GM12874 (cell line): ENCODE results near the gene OR8H2.

Source experiments
- TF ChIP-seq, protein P1 (sequence below): IDR thresholded peaks from 2 replicates; pipeline ENCODE4 v1.5.1; 2011; ENCODE audit warnings: low read depth, mild to moderate bottlenecking, control low read depth, low read length, moderate library complexity; ENCODE audit not compliant: insufficient read depth

The OR8H2 gene, protein sequence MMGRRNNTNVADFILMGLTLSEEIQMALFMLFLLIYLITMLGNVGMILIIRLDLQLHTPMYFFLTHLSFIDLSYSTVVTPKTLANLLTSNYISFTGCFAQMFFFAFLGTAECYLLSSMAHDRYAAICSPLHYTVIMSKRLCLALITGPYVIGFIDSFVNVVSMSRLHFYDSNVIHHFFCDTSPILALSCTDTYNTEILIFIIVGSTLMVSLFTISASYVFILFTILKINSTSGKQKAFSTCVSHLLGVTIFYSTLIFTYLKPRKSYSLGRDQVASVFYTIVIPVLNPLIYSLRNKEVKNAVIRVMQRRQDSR

DNA sequence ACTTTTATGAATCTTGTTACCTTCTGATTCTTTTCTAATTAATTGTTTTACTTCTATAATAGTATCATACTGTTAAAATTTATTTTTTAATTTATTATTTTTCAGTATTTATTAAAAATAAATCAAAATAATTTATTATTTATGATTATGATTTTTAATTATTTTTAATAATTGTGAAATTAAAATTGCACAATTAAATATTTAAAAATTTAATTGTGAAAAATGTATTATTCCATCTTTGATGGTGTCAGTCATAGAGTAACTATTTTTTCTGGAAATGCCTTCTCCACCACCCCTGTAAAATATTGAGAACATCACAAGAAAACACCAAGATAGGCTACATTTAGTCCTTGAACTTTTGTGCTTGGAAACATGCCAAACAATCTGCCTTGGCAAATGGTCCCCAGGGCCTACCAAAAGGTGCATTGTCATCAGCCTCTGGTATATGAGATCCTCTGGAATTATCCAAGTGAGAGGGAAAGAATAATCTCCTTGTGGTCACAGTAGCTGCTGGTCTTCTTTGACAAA, at the start of gene OR8H2:
Gene OR8H2 (plus strand): TSS at position 478 of the 528 bp plus-strand sequence. CDS start 1,356 bp downstream, outside the sequence.
- TF ChIP-seq, protein P1, sequence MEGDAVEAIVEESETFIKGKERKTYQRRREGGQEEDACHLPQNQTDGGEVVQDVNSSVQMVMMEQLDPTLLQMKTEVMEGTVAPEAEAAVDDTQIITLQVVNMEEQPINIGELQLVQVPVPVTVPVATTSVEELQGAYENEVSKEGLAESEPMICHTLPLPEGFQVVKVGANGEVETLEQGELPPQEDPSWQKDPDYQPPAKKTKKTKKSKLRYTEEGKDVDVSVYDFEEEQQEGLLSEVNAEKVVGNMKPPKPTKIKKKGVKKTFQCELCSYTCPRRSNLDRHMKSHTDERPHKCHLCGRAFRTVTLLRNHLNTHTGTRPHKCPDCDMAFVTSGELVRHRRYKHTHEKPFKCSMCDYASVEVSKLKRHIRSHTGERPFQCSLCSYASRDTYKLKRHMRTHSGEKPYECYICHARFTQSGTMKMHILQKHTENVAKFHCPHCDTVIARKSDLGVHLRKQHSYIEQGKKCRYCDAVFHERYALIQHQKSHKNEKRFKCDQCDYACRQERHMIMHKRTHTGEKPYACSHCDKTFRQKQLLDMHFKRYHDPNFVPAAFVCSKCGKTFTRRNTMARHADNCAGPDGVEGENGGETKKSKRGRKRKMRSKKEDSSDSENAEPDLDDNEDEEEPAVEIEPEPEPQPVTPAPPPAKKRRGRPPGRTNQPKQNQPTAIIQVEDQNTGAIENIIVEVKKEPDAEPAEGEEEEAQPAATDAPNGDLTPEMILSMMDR, result no peak

DNA sequence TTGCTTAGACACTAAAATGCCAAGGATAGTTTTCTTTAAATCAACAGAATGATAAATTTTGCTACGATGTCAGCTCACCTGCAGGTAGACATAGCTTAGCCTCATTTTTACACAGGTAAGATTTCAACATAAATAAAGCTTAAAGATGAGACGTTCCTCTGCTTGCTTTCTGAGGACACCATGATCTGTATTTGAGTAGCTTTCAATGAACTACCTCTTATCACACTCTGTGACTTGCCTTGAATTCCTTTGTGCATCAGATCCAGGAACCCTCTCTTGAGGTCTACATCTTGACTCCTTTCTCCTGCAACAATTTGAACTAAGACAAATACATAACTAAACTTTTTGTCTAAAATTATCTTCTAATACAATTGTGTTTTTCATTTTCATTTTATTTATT, 36.5 kb upstream of the OR8H2 start:
- TF ChIP-seq, protein P1, result no peak

DNA sequence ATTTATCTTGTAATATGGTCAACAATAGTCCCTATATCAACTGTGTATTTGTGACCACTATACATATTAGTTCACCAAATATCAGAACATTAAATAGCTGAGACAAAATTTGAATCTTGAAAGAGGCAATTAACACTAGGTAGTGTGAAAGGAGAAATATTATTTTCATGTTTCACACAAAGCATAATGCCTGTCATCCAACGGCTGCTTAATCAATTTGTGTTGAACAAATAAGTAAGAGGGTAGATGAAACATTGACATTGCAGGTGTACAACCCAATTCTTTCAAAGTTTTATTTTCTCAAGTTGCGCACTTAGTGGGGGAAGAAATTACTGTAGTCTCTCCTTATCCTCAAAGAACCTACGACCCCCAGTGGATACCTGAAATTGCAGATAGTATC, 13.8 kb upstream of the OR8H2 start:
- TF ChIP-seq, protein P1, result no peak

DNA sequence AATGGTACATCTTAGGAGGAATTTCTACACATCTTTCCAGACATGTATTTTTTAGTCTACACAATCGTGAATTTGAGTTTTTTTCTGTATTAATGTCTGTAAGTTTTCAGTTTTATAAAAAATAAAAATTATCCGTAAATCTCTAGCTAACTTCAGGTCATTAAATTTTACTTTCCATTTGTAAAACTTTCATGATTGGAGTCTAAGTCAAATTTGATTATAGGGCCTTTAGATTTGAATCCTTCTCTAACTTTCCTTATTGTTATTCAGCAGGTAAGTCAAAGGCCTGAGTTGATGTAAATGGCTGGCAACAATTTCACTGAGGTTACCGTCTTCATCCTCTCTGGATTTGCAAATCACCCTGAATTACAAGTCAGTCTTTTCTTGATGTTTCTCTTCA, 10.5 kb upstream of the OR8H2 start, which contains the start of gene OR8I2:
Gene OR8I2 (plus strand): TSS at position 301 of the 400 bp plus-strand sequence. CDS start 0 bp downstream, at position 301.
- TF ChIP-seq, protein P1, result no peak

DNA sequence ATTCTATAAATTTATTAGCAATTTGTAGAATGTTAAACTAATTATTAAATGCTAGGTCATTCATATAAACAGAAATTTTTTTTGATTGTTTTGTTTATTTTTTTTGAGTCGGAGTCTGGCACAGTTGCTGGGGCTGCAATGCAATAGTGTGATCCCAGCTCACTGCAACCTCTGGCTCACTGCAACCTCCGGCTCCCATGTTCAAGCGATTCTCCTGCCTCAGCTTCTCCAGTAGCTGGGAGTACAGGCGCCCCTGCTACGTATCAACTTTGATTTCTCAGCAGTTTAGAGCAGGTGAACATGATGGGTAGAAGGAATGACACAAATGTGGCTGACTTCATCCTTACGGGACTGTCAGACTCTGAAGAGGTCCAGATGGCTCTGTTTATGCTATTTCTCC, 18.6 kb downstream of the OR8H2 start, which contains the start of gene OR8H3:
Gene OR8H3 (plus strand): TSS at position 301 of the 400 bp plus-strand sequence. CDS start 0 bp downstream, at position 301.
- TF ChIP-seq, protein P1, result no peak

DNA sequence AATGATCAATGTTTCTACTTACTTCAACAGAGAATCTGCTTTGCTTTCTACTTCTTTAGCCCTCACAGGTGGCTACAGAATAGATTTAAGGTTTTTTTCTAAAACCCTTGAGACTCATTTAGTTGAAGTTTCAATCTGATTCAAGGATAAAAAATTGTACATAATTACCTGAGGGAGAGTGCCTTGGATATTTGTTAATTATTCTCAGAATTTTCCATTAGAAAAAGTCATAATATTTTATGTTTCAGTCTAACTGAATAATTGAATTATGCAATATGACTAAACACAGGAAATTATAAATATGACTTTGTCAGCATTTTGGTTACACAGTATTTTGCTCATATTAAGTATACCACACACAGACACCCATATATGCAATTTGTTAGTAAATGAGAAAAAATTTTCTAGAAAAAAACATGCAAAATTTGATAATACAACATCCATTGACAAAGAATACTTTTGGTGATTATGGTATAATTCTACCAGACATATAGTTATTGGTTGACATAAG, 36.7 kb downstream of the OR8H2 start, which contains the start of gene OR8J3:
Gene OR8J3 (minus strand): TSS at position 51 of the 511 bp plus-strand sequence. CDS start 2,483 bp downstream, outside the sequence.
- TF ChIP-seq, protein P1, result no peak

DNA sequence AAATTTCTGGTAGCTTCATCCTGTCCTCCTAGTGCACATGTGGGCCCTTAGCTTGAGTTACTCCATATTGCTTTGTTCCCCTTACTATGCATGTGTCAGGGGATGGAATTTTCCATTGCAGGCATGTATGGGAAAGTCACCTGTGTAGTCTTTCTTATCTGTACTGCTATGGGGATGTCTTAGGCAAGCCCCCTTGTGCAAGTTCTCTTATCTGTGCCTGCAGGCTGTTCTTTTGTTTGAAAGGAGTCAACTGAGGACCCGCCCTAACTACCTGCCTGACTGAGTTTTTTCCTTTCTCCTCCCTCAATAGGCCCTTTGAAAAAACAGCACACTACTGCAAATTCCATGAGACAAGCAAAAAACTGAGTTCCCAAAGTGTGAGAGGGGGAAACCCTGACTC, 47.9 kb downstream of the OR8H2 start:
- TF ChIP-seq, protein P1, result no peak
